ENCODE data around the gene PLEKHA8.

The PLEKHA8 gene

DNA sequence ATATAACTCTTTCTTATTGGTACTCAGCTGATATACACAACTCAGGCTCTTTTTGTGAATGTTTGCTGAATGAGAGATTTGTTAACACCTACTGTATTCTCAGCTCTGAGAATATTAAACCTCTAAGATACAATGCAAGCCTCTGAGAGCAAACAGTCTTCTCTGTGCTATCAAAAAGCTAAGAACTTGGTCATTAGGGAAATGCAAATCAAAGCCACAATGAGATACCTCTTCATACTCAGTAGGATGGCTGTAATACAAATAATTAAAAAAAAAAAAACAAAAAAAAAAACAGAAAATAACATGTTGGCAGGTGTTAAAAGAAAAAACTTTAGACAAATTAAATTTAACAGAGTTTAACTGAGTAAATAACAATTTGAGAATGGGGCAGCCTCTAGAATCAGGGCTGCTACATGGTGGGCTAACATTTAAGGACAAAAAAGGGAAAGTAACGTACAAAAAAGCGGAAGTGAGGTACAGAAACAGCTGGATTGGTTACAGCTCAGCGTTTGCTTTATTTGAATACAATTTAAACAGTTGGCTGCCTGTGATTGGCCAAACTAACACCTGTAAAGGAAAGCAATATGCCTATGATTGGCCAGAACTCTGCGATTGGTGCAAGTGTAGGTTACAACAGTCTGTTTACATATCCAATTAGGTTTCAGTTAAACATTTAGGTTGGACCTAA, 91.8 kb downstream of the PLEKHA8 start:
- peaks cover 25% of the 10 kb centered on the region for H3K4me1 ChIP-seq (ENCODE audit: control insufficient read depth, low read length)
- peak overlapping the region; percentile 1; the same call in 1 of the 2 replicates for H3K4me2 ChIP-seq (ENCODE audit: low read length)
- no peaks in the 10 kb centered on the region for H3K27me3 ChIP-seq (ENCODE audit: control insufficient read depth, low read length)
- peaks cover 17% of the 10 kb centered on the region for H3F3A ChIP-seq (ENCODE audit: control insufficient read depth, insufficient read depth)
- peak overlapping the region; percentile 7 for H3K4me3 ChIP-seq (ENCODE audit: low read length)
- H3K9me3 ChIP-seq (ENCODE audit: control insufficient read depth, insufficient read depth, low read length) = peaks cover 17% of the 10 kb centered on the region
- H3K27ac ChIP-seq (ENCODE audit: low read depth, low read length) = peak overlapping the region; percentile 2; the same call in 1 of the 2 replicates
- TF ChIP-seq, protein P1, sequence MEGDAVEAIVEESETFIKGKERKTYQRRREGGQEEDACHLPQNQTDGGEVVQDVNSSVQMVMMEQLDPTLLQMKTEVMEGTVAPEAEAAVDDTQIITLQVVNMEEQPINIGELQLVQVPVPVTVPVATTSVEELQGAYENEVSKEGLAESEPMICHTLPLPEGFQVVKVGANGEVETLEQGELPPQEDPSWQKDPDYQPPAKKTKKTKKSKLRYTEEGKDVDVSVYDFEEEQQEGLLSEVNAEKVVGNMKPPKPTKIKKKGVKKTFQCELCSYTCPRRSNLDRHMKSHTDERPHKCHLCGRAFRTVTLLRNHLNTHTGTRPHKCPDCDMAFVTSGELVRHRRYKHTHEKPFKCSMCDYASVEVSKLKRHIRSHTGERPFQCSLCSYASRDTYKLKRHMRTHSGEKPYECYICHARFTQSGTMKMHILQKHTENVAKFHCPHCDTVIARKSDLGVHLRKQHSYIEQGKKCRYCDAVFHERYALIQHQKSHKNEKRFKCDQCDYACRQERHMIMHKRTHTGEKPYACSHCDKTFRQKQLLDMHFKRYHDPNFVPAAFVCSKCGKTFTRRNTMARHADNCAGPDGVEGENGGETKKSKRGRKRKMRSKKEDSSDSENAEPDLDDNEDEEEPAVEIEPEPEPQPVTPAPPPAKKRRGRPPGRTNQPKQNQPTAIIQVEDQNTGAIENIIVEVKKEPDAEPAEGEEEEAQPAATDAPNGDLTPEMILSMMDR (IDR thresholded peaks at IDR 0.05; ENCODE audit: low read depth, low read length, poor library complexity, severe bottlenecking) = no peak
- TF ChIP-seq EZH2phosphoT487 (IDR thresholded peaks at IDR 0.05; ENCODE audit: borderline replicate concordance, low read length) = no peak
- H3K79me2 ChIP-seq (ENCODE audit: control insufficient read depth, low read length) = no peaks in the 10 kb centered on the region
- H4K20me1 ChIP-seq (ENCODE audit: control insufficient read depth, insufficient read depth, low read depth, low read length) = no peaks in the 10 kb centered on the region
- peaks cover 7% of the 10 kb centered on the region for H3K36me3 ChIP-seq (ENCODE audit: control insufficient read depth, low read length)
- no peaks in the 10 kb centered on the region for H3K9me2 ChIP-seq (replicated peaks; ENCODE audit: control insufficient read depth, low read length)

DNA sequence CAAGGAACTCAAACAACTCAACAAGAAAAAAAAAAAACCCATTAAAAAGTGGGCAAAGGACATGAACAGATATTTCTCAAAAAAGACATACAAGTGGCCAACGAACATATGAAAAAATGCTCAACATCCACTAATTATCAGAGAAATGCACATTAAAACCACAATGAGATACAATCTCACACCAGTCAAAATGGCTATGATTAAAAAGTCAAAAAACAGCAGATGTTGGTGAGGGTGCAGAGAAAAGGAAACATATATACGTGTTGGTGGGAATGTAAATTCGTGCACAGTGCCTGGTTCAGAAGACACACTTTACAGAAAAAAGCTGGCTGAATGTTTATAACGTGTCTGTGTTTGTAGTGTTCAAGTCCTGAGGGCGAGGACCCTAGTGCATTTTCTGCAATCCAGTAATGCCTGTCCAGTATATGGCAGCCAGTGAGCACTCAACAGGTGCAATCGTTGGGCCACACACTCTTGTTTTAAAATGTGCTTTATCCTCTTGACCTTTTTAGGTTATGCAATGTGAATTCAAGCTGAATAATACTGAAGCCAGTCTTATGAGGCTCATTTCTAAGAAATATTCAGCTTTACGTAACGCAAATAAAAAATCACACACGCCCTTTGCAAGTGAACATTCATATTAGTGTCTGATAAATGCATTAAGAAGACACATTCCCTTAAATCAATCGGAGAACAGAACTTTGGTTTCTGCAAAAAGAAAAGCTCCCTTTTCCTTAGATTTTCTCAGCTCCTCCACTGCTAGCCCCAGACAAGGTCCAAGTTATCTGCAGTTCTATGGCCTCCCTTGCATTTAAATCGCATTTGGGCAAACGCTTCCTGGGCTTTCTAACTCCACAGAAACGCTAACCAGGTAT, 105.8 kb downstream of the PLEKHA8 start:
- Histone ChIP-seq H3K27ac (ENCODE audit: low read depth, low read length) (no peak overlapping the region), H4K20me1 (ENCODE audit: control insufficient read depth, insufficient read depth, low read depth, low read length) (no peaks in the 10 kb centered on the region), H3K4me3 (ENCODE audit: low read length) (peak overlapping the region; percentile 82), H3K9me3 (ENCODE audit: control insufficient read depth, insufficient read depth, low read length) (no peaks in the 10 kb centered on the region), H3K27me3 (ENCODE audit: control insufficient read depth, low read length) (peaks cover 11% of the 10 kb centered on the region), H3K9me2 (replicated peaks; ENCODE audit: control insufficient read depth, low read length) (no peaks in the 10 kb centered on the region), H3K4me1 (ENCODE audit: control insufficient read depth, low read length) (peaks cover 21% of the 10 kb centered on the region), H3F3A (ENCODE audit: control insufficient read depth, insufficient read depth) (peaks cover 13% of the 10 kb centered on the region), H3K4me2 (ENCODE audit: low read length) (peak overlapping the region; percentile 68), H3K36me3 (ENCODE audit: control insufficient read depth, low read length) (no peaks in the 10 kb centered on the region), H3K79me2 (ENCODE audit: control insufficient read depth, low read length) (no peaks in the 10 kb centered on the region)
- TF ChIP-seq EZH2phosphoT487 (IDR thresholded peaks at IDR 0.05; ENCODE audit: borderline replicate concordance, low read length) = no peak
- TF ChIP-seq, protein P1 (IDR thresholded peaks at IDR 0.05; ENCODE audit: low read depth, low read length, poor library complexity, severe bottlenecking) = no peak

DNA sequence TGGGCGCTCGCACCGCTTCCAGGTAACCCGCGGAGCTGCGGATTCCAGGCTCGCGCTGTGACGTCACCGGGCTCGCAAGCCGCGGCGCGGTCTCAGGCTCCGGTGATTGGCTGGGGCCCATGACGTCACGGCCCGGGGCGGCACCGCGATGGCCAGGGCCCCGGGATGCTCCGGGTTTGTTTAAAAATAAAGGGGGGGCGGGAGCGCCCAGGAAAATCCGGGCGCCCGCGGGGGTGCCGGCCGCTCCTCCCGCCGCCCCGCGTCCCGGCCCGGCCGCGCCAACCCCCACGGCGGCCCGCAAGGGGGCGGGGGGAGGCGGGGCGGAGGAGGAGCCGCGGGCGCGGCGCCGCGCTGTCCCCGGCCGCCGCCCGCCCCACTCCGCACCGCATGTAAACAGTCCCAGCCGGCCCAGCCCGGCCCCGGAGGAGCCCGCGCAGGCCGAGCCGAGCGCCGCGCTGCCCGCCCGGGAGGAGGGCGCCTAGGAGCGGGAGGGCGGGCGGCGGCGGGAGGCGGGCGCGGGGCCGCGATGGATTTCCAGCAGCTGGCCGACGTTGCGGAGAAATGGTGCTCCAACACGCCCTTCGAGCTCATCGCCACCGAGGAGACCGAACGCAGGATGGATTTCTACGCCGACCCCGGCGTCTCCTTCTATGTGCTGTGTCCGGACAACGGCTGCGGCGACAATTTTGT, 106.5 kb downstream of the PLEKHA8 start, which contains the start of gene MTURN:
Gene MTURN, plus strand, starts transcription at position 376 of the 690 bp plus-strand sequence. Its CDS starts 151 bp downstream, at position 527.
- Histone ChIP-seq H3K9me2 (replicated peaks; ENCODE audit: control insufficient read depth, low read length) (no peaks in the 10 kb centered on the region), H3K9me3 (ENCODE audit: control insufficient read depth, insufficient read depth, low read length) (no peaks in the 10 kb centered on the region), H3F3A (ENCODE audit: control insufficient read depth, insufficient read depth) (peaks cover 13% of the 10 kb centered on the region), H3K4me2 (ENCODE audit: low read length) (peak within 1 kb of the TSS; percentile 82), H3K36me3 (ENCODE audit: control insufficient read depth, low read length) (no peaks in the 10 kb centered on the region), H3K4me1 (ENCODE audit: control insufficient read depth, low read length) (peaks cover 21% of the 10 kb centered on the region), H3K4me3 (ENCODE audit: low read length) (peak within 1 kb of the TSS; percentile 82), H3K27me3 (ENCODE audit: control insufficient read depth, low read length) (peaks cover 11% of the 10 kb centered on the region), H3K79me2 (ENCODE audit: control insufficient read depth, low read length) (no peaks in the 10 kb centered on the region), H4K20me1 (ENCODE audit: control insufficient read depth, insufficient read depth, low read depth, low read length) (no peaks in the 10 kb centered on the region), H3K27ac (ENCODE audit: low read depth, low read length) (no peak within 1 kb of the TSS)
- TF ChIP-seq EZH2phosphoT487 (IDR thresholded peaks at IDR 0.05; ENCODE audit: borderline replicate concordance, low read length) = no peak
- TF ChIP-seq, protein P1 (IDR thresholded peaks at IDR 0.05; ENCODE audit: low read depth, low read length, poor library complexity, severe bottlenecking) = no peak

Measured in DOHH2 (cell line).